Gastroesophageal sphincter (tissue), 4 donors: Measurements from ENCODE around the gene KCTD19. TPM values are rescaled to one million over a fixed set of nuclear protein-coding genes. Genes with fewer than 3 reads are reported as not detected.
"Not testable (repeated sequence)": the region's sequence is repeated elsewhere in the genome, so short reads cannot be mapped to it uniquely, and the experiment has no call there.

Source experiments
- ATAC-seq: fragments of 150-250 bp; one replicate; pipeline ENCODE4 v1.9.1; 2016; ENCODE audit warnings: mild to moderate bottlenecking, moderate library complexity
- H3K27ac ChIP-seq, 4 donors: fragments of 200-600 bp; sonication (generic) in 3 of 4; 1 replicate in 3 of 4; 2 replicates in 1 of 4; pipeline ENCODE4 v1.5.1; 2016 to 2019
- H3K27me3 ChIP-seq: fragments of 200-600 bp; sonication (generic); one replicate; pipeline ENCODE4 v1.5.1; 2019
- H3K36me3 ChIP-seq, 2 donors: fragments of 200-600 bp; sonication (generic); one replicate each; pipeline ENCODE4 v1.5.1; 2019; ENCODE audit warnings: control low read depth in 1 of 2
- H3K4me1 ChIP-seq, 3 donors: fragments of 200-600 bp; sonication (generic); 1 replicate in 2 of 3; 2 replicates in 1 of 3; pipeline ENCODE4 v1.5.1; 2016 to 2019; ENCODE audit warnings: control low read depth in 2 of 3
- H3K4me3 ChIP-seq, 2 donors: fragments of 200-600 bp; sonication (generic); one replicate each; pipeline ENCODE4 v1.5.1; 2019; ENCODE audit warnings: mild to moderate bottlenecking in 1 of 2, moderate library complexity in 1 of 2
- H3K9me3 ChIP-seq, 3 donors: fragments of 200-600 bp; sonication (generic); one replicate each; pipeline ENCODE4 v1.5.1; 2017 to 2019; ENCODE audit warnings: control low read depth in 2 of 3
- CTCF ChIP-seq, 4 experiments: fragments of 200-600 bp in 2 of 4; fragments of 450-650 bp in 2 of 4; sonication (generic) in 1 of 4; IDR thresholded peaks; one replicate each; pipeline ENCODE4 v1.5.1; 2017 to 2019; ENCODE audit warnings: antibody characterized with exemption in 4 of 4, mild to moderate bottlenecking in 2 of 4, moderate library complexity in 2 of 4
- EP300 ChIP-seq: sonication (generic); formaldehyde crosslinking; IDR thresholded peaks from one replicate; pipeline ENCODE4 v1.6.1; 2017; ENCODE audit warnings: antibody characterized with exemption, mild to moderate bottlenecking
- POLR2A ChIP-seq, 2 donors: fragments of 450-650 bp; IDR thresholded peaks; one replicate each; pipeline ENCODE4 v1.6.1; 2017; ENCODE audit warnings: antibody characterized with exemption in 2 of 2, mild to moderate bottlenecking in 2 of 2, moderate library complexity in 1 of 2
- POLR2AphosphoS5 ChIP-seq: sonication (generic); formaldehyde crosslinking; IDR thresholded peaks from one replicate; pipeline ENCODE4 v1.6.1; 2017; ENCODE audit warnings: antibody characterized with exemption
- WGBS, 2 donors: methylation state at CpG; one replicate each; pipeline ENCODE4 v1.1.5; 2018; ENCODE audit warnings: low coverage in 1 of 2; 5-methylcytosine and 5-hydroxymethylcytosine counted together
- total RNA-seq, 4 donors: library from RNA; depleted of rRNA; stranded (reverse); fragments of >200 nt; gene quantifications; one replicate each; pipeline ENCODE4 v1.1.0, GENCODE V29; 2016

The KCTD19 gene
- total RNA-seq: under 1 TPM in 2 of 4 donors, not detected in 2; 0.13 to 0.19 TPM

- TF ChIP-seq CTCF (IDR thresholded peaks at IDR 0.05) (peak; percentile 10 to 48 (median 40)), EP300 (no peak)
- Histone ChIP-seq H3K4me1 (peaks cover 0 to 13% (median 5%) of the 10 kb centered on the region in 3 donors), H3K27me3 (peaks cover 34% of the 10 kb centered on the region), H3K4me3 (peak within 1 kb of the TSS; percentile 35 to 55), H3K36me3 (no peaks in the 10 kb centered on the region), H3K27ac (peak within 1 kb of the TSS in 1 of 4 donors; percentile 7), H3K9me3 (no peaks in the 10 kb centered on the region)
- peak; percentile 77 for ATAC-seq
- WGBS, 2 donors: 10 to 29% methylated on average over 12 to 24 of the region's 61 CpGs
Observed at GRCh38 chr16:67326472-67327309, at the start of gene KCTD19, which contains the start of gene LRRC36. KCTD19 (minus strand) TSS chr16:67326741; CDS start chr16:67326707, 34 bp downstream. LRRC36 (plus strand) TSS chr16:67326815; CDS start chr16:67326863, 48 bp downstream.

DNA sequence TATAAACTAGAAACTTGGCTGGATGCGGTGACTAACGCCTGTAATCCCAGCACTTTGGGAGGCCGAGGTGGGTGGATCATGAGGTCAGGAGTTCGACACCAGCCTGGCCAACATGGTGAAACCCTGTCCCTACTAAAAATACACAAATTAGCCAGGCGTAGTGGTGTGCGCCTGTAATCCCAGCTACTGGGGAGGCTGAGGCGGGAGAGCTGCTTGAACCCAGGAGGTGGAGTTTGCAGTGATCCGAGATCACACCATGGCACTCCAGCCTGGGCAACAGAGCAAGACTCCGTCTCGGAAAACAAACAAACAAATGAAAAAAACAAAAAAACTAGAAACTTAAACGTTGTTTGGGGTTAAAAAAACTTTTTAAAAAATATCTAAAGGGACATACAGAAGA lies 49.5 kb upstream of the KCTD19 start:
- H3K9me3 ChIP-seq, H3K4me3 ChIP-seq, H3K4me1 ChIP-seq, ATAC-seq, H3K27me3 ChIP-seq, H3K27ac ChIP-seq, H3K36me3 ChIP-seq: not testable (repeated sequence)
- 82 to 84% methylated on average over 4 to 10 of the region's 11 CpGs for WGBS, 2 donors

GRCh38 chr16:67372664-67373063 lies 46.1 kb upstream of the KCTD19 start:
- no peak overlapping the region for H3K4me3 ChIP-seq
- ATAC-seq: no peak
- no peaks in the 10 kb centered on the region for H3K4me1 ChIP-seq
- H3K27me3 ChIP-seq: no peaks in the 10 kb centered on the region
- H3K9me3 ChIP-seq: no peaks in the 10 kb centered on the region
- peak; percentile 25 to 62 (median 52) for TF ChIP-seq CTCF (IDR thresholded peaks at IDR 0.05)
- no peak for TF ChIP-seq EP300
- TF ChIP-seq POLR2A (IDR thresholded peaks at IDR 0.05): no peak
- H3K27ac ChIP-seq: no peak overlapping the region
- no peaks in the 10 kb centered on the region for H3K36me3 ChIP-seq

DNA sequence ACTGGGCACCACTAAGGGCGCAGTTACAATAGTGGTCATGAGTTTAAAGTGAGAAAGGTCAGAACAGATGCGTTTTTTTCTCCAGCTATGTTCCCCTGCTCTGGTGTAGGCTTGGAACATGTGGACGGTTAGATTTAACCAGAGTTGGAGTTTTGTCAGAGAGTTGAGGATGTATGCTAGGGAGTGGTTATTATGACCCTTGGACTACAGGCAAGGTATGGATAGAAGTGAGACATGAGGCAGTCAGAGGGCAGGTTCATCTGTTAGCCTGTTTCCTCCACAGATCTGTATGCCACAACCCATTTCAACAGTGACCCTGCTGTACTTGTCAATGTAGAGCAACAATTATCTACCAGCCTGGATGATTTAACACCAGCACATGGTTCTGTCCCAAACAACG lies 44.1 kb upstream of the KCTD19 start:
- H3K4me1 ChIP-seq: no peaks in the 10 kb centered on the region
- no peak overlapping the region for H3K4me3 ChIP-seq
- no peaks in the 10 kb centered on the region for H3K9me3 ChIP-seq
- ATAC-seq: no peak
- H3K27me3 ChIP-seq: no peaks in the 10 kb centered on the region
- WGBS, 2 donors: 89% methylated on average over 4 of the region's 4 CpGs; no CpG with 5 or more reads in 1 of the 2 donors
- H3K36me3 ChIP-seq: no peaks in the 10 kb centered on the region
- no peak overlapping the region for H3K27ac ChIP-seq
- no peak for TF ChIP-seq POLR2A (IDR thresholded peaks at IDR 0.05)

GRCh38 chr16:67364600-67365235 lies 38.2 kb upstream of the KCTD19 start:
- H3K4me3 ChIP-seq: no peak overlapping the region
- H3K27ac ChIP-seq: no peak overlapping the region
- no peaks in the 10 kb centered on the region for H3K9me3 ChIP-seq
- ATAC-seq: no peak
- H3K27me3 ChIP-seq: no peaks in the 10 kb centered on the region
- TF ChIP-seq POLR2A (IDR thresholded peaks at IDR 0.05) (no peak), CTCF (IDR thresholded peaks at IDR 0.05) (no peak), POLR2AphosphoS5 (no peak), EP300 (no peak)
- H3K4me1 ChIP-seq: no peaks in the 10 kb centered on the region
- H3K36me3 ChIP-seq: no peaks in the 10 kb centered on the region

GRCh38 chr16:67361038-67361437 lies 34.5 kb upstream of the KCTD19 start:
- Histone ChIP-seq H3K27ac (no peak overlapping the region), H3K4me1 (no peaks in the 10 kb centered on the region), H3K9me3 (no peaks in the 10 kb centered on the region), H3K4me3 (no peak overlapping the region), H3K27me3 (no peaks in the 10 kb centered on the region), H3K36me3 (no peaks in the 10 kb centered on the region)
- WGBS, 2 donors: 89 to 92% methylated on average over 3 of the region's 3 CpGs
- TF ChIP-seq POLR2AphosphoS5: no peak
- TF ChIP-seq POLR2A (IDR thresholded peaks at IDR 0.05): no peak
- TF ChIP-seq CTCF (IDR thresholded peaks at IDR 0.05): no peak
- no peak for TF ChIP-seq EP300
- no peak for ATAC-seq

DNA sequence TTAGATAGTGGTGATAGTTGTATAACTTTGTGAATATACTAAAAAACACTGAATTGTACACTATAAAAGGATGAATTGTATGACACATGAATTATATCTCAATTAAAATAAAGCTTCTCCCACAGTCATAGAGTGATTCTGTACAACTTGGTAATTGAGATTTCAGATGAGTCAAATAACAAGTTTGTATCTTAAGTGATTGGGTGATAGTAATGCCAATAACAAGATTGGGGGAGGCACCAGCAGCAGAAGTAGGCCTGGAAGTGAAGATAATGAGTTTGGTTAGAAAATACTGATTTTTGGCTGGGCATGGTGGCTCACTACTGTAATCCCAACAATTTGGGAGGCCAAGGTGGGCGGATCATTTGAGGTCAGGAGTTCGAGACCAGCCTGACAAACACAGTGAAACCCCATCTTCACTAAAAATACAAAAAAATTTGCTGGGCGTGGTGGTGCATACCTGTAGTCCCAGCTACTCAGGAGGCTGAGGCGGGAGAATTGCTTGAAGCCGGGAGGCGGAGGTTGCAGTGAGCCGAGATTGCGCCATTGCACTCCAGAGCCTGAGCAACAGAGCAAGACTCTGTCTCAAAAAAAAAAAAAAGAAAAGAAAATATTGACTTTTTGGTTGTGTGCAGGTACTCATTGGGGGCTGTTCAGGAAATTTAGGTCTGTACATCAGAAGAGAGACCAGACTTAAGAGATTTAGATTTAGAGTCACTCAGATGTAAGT lies 33.2 kb upstream of the KCTD19 start:
- H3K4me3 ChIP-seq, H3K4me1 ChIP-seq, H3K9me3 ChIP-seq, H3K36me3 ChIP-seq, ATAC-seq, H3K27me3 ChIP-seq, H3K27ac ChIP-seq: not testable (repeated sequence)
- 93 to 95% methylated on average over 8 of the region's 8 CpGs for WGBS, 2 donors
